NCI-H1436 (cell line): ENCODE data around the gene C11orf24.
"Not testable (repeated sequence)": the region's sequence is repeated elsewhere in the genome, so short reads cannot be mapped to it uniquely, and the experiment has no call there.

Source experiments
- DNase-seq: peaks from one replicate; lab custom pipeline; 2025; lab: John Stamatoyannopoulos, UW

The C11orf24 gene

GRCh38 chr11:68251765-68252164 is 20.0 kb downstream of the C11orf24 start:
- no peak for DNase-seq

DNA sequence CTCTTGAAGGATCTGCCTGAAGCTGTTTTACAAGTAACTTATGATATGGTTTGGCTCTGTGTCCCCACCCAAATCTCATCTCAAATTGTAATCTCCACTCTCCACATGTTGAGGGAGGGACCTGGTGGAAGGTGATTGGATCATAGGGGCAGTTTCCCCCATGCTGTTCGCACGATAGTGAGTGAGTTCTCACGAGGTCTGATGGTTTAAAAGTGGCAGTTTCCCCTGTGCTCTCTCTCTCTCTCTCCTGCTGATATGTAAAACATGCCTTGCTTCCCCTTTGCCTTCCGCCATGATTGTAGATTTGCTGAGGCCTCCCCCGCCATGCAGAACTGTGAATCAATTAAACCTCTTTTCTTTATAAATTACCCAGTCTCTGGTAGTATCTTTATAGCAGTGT is 26.9 kb downstream of the C11orf24 start:
- DNase-seq = not testable (repeated sequence)

DNA sequence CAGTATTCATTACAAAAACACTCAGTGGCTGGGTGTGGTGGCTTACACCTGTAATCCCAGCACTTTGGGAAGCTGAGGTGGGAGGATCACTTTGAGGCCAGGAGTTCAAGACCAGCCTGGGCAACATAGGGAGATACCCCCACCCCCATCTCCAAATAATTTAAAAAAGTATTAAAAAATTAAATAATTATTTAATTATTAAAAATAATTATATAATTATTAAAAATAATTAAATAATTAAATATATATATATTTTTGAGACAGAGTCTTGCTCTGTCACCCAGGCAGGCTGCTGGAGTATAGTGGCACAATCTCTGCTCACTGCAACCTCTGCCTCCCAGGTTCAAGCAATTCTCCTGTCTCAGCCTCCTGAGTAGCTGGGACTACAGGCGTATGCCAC is 27.9 kb downstream of the C11orf24 start:
- DNase-seq = not testable (repeated sequence)

DNA sequence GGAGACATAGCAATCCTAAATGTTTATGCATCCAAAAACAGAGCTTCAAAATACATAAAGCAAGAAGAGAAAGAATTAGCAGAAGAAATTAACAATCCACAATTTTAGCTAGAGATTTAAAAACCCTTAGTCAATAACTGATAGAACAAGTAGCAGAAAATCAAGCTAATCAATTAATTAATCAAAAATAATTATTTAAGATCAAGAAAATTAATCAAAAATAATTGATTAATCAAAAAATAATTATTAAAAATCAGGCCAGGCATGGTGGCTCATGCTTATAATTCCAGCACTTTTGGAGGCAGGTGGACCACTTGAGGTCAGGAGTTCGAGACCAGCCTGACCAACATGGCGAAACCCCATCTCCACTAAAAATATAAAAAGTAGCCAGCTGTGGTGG is 29.2 kb downstream of the C11orf24 start:
- DNase-seq = no peak

DNA sequence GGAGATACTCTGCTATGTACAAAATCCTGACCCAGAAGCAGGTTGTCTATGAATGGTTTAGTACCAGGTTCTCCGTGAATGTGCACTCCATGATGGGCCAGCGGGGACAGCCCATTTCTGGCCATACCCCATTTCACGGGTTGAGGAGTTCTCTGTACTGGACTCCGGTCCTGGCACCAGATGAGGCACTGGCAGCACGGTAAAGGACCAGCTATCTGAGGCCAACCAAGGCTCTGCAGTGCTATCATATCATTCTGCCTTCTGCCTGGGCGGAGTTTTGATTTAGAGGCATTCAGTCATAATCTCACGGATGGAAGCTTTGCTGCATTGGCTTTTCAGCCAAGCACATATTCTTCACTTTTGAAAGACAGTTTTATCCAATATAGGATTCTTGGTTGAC is 40.2 kb downstream of the C11orf24 start:
- no peak for DNase-seq

- DNase-seq = no peak
Measured at GRCh38 chr11:68229601-68230000, 42.2 kb downstream of the C11orf24 start.

DNA sequence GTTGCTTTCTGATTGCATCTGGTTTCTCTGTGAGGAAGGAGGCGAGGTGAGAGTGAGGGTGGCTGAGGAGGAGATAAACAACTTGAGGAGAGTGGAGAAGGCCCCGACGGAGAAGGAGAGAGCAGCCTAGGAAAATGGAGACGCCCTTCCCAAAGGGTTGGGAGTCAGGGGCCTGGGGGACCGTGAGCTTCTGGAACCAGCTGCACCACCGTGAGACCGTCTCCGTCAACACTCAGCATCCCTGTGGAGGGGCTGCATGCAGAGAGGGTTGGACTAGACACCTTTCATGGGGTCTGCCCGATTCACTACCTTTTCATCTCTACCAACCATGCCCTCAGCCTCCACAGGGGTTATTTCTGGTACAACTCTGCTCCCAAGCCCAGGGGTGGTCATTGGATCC is 45.4 kb downstream of the C11orf24 start:
- no peak for DNase-seq

GRCh38 chr11:68224606-68225005 is 47.2 kb downstream of the C11orf24 start:
- DNase-seq = no peak

- no peak for DNase-seq
Measured at GRCh38 chr11:68223275-68223674, 48.5 kb downstream of the C11orf24 start.

- no peak for DNase-seq
Measured at GRCh38 chr11:68221406-68221805, 50.4 kb downstream of the C11orf24 start.

DNA sequence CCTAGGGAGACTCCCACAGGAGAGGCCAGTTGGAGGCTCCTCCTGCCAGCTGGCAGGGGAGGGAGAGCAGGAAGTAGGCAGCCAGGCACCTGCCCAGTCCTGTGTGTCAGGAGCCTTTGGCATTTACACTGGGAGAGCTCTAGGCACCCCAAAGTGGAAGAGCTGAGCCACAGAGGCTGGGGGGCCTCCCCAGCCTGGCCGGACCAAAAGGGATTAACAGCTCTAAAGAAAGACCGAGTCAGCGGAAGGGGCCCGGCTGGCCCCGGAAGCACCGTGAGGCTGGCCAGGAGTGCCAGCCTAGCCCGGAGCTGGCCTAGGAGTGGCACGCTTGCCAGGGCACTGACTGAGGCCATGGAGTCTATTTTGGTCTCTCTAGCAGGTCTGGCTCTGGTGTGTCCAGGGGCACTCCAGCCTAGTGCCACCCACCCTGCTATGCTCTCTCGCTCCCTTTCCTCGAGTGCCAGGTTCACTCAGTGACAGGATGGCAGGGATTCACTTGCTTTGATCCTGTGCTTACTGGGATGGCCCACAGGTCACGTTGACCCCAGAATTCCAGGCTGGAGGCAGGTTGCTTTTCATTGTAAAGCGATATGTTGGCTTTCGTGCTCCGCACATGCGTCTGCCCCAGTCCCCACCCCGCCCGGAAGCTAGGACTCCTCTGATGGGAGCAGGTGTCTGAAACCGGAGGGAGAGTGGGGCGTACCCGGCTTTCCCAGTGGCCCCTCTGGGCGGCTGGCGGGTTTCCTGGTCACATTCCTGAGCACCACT is 55.4 kb downstream of the C11orf24 start:
- DNase-seq = no peak

GRCh38 chr11:68215524-68216170 is 56.1 kb downstream of the C11orf24 start:
- no peak for DNase-seq

DNA sequence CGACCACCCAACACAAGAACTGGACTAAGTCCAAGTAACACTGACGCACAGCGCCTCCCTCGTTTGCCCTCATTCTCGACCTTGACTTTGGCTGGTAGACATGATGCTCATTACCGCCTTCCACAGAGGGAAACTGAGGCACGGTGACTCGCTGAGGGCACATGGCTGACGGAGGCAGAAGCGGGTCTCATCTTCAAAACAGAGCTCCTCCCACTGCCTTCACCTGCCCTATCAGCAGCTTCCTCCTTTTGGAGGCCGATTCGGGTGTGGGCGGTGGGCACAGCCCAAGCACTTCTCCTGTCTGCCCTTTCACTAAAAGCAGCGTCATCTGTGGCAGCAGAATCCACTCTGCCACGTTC is 56.7 kb downstream of the C11orf24 start:
- no peak for DNase-seq

- no peak for DNase-seq
Measured at GRCh38 chr11:68214173-68215086, 57.3 kb downstream of the C11orf24 start.

DNA sequence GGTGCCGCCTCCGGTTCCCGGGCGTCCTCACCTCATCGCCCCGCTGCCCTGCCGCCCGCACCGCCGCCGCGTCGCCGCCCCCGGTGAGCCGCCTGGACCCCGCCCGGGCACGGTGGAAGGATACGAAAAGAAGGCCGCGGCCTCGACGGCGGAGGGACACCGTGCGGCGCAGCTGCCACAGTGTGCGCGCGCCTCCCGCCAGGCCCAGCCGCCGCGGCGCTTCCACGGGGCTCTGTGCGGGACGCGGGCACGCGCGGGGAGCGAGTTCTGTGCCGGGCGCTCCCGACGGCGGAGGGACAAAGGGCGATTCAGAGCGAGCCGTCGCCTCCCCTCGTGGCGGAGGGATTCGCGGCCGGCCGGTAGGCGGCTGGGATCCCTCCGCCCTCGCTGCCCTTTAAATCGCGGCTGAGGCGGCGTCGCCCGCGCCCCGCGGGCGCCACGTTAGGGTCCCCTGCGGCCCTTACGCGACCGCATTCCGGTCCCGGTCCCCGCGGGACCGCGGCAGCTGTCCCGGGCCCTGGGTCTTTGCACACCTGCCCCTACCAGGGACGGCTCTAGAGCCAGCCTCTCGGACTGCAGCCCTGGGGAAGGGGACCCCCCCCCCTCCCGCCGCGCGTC is 58.1 kb downstream of the C11orf24 start:
- DNase-seq = peak; percentile 89

DNA sequence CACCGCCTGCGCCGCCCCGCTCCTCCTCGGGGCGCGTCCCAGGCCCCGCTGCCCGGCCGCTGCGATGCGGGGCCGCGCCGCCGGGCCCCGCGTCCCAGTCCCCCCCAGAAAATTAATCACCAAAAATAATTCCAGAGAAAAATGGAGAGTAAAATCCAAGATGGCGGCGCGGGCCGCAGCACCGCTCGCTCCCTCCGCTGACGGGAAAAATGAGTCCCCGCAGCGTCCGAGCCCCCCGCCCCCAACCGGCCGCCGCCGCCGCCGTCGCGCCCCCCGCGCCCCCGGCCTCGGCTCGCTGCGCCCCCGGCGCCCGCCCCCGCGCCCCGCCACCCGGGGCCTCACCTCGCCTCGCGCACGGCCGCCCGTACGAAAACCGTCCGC is 58.6 kb downstream of the C11orf24 start, which contains the start of gene KMT5B:
KMT5B (minus strand) TSS at position 162 of the 381 bp plus-strand sequence. CDS start 23,220 bp downstream, outside the sequence.
- DNase-seq = peak; percentile 30

DNA sequence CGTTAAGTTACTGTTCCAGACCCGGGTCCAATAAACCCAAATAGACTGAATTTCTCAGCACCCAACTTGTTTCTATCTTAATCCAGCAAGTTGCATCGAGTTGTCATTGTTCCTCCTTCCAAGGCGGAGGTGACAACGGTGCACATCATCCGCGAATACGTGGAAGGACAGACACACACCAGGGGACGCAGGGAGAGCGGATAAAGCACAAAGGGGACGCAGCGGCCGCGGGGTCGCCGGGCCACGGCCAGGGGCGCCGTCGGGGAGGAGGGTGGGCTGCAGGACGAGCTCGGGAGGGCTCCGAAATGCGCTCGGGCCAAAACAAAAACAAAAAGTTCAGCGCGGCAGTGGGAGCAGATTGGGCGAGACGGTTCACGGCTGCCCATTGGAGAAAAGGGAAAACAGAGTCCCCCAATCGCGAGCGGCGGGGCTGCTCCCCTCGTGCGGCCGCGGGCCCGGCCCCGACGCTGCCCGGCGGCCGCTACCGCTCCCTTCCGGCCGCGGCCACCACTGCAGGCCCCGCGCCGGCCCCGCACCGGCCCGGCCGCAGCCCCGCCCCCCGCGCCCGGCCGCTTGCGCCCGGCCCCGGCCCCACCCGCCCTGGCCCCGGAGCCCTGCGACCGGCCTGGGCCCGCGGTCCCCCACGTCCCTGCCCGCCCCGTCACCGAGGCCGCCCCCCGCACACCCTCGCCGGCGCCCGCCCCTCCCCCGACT is 59.2 kb downstream of the C11orf24 start:
- DNase-seq = peak; percentile 44

DNA sequence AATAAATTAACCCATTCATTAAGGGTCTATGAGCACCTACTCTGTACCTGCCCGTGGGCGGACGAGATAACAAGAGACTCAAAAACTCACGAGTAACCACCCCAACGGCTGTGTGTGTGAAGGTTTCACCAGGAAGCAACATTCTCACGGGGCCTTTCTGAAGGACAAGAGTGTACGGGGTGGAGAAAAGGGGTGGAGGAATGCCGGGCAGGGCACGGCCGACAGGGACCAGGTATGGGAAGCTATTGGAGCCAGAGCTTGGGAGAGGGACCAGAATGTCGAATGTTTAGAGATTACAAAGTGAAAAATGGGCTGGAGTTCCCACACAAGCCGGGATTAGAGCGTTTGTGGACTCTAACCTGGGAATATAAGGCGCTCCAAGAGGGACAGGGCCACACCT is 60.2 kb downstream of the C11orf24 start:
- no peak for DNase-seq
